Peyer's patch (tissue), 4 donors: ENCODE measurements around the gene SCP2.

Source experiments
- POLR2A ChIP-seq, 2 donors: fragments of 450-650 bp; IDR thresholded peaks; one replicate each; pipeline ENCODE4 v1.5.1; 2017; ENCODE audit warnings: antibody characterized with exemption in 2 of 2, mild to moderate bottlenecking in 2 of 2, moderate library complexity in 2 of 2
- TF ChIP-seq, protein P1 (sequence below), 6 experiments: fragments of 450-650 bp in 4 of 6; fragments of 200-600 bp in 2 of 6; sonication (generic) in 1 of 6; IDR thresholded peaks; one replicate each; pipeline ENCODE4 v1.5.1; 2017 to 2019; ENCODE audit warnings: antibody characterized with exemption in 6 of 6, mild to moderate bottlenecking in 3 of 6, moderate library complexity in 1 of 6

DNA sequence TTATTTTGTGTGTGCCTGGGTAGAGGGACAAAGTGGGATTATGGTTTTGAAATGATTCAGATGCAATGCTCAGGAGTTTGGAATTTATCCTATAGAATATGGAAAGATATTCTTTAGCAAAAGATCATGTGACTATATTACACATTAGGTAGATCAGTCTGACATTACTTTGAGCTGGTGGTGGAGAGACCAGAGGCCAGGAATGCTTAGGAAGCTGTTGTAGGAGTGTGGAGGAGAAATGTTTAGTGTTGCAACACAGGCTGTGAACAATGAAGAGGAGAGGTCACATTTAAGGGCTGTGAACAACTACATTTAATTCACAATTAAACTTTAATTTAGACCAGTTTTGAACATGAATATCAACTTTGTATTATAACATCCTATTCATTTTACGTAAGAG, 89.6 kb downstream of the SCP2 start:
- TF ChIP-seq, protein P1, sequence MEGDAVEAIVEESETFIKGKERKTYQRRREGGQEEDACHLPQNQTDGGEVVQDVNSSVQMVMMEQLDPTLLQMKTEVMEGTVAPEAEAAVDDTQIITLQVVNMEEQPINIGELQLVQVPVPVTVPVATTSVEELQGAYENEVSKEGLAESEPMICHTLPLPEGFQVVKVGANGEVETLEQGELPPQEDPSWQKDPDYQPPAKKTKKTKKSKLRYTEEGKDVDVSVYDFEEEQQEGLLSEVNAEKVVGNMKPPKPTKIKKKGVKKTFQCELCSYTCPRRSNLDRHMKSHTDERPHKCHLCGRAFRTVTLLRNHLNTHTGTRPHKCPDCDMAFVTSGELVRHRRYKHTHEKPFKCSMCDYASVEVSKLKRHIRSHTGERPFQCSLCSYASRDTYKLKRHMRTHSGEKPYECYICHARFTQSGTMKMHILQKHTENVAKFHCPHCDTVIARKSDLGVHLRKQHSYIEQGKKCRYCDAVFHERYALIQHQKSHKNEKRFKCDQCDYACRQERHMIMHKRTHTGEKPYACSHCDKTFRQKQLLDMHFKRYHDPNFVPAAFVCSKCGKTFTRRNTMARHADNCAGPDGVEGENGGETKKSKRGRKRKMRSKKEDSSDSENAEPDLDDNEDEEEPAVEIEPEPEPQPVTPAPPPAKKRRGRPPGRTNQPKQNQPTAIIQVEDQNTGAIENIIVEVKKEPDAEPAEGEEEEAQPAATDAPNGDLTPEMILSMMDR (IDR thresholded peaks at IDR 0.05), result no peak
- no peak for TF ChIP-seq POLR2A (IDR thresholded peaks at IDR 0.05)
